Stimulated activated CD4-positive, alpha-beta T cell treated with anti-CD3 and anti-CD28 coated beads, Interleukin-4, amount 100 ng/mL, for 24 hours (primary cell): ENCODE data around the gene TEX101.
A peak's percentile ranks its signal among the peaks of the same experiment; 100 is the strongest.

Experiments used
- DNase-seq: peaks from one replicate; pipeline ENCODE4 v3.0.0-alpha.2; 2020

TEX101 gene

DNA sequence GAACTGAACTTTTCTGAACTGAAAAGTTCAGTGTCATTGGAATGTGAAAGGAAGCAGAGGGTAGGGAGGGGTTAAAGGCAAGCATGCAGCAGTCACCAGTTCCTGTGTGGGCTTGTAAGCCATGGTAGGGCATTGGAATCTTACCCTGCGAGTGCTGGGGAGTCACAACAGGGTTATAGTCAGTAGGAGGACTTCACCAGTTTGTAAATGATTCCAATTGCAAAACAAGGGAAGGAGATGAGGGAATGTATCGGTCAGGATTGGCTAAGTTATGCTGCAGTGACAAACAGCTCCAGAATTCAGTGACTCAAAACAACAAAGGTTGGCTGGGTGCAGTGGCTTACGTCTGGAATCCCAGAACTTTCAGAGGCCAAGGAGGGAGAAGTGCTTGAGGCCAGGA is 37.9 kb downstream of the TEX101 start:
- DNase-seq, result no peak

GRCh38 chr19:43454031-43454430 is 39.3 kb downstream of the TEX101 start:
- DNase-seq, result no peak

GRCh38 chr19:43455321-43456113 is 40.8 kb downstream of the TEX101 start:
- DNase-seq, result no peak

- no peak for DNase-seq
Measured at GRCh38 chr19:43457809-43458208, 43.1 kb downstream of the TEX101 start.

- no peak for DNase-seq
Measured at GRCh38 chr19:43460362-43461016, 45.8 kb downstream of the TEX101 start.

DNA sequence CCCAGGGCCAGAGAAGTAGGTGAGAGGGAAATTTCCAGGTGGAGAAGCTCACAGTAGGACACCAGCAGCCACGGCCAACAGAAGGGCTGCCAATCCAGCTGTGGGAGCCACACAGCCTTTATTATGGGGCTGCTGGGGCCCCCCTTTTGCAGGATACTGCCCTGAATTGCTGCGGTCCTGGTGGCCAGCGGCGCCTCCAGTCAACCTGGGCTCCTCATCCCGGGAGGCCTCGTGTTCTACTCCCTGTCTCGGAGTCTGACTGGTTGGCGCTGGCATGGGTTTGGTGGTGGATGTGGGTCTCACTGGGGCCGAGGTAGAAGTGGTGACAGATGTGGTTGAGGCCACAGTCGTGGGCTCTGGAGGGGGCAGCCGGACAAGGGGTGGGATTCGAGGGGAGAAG is 46.6 kb downstream of the TEX101 start:
- DNase-seq, result no peak

- no peak for DNase-seq
Measured at GRCh38 chr19:43462383-43462782, 47.7 kb downstream of the TEX101 start.

DNA sequence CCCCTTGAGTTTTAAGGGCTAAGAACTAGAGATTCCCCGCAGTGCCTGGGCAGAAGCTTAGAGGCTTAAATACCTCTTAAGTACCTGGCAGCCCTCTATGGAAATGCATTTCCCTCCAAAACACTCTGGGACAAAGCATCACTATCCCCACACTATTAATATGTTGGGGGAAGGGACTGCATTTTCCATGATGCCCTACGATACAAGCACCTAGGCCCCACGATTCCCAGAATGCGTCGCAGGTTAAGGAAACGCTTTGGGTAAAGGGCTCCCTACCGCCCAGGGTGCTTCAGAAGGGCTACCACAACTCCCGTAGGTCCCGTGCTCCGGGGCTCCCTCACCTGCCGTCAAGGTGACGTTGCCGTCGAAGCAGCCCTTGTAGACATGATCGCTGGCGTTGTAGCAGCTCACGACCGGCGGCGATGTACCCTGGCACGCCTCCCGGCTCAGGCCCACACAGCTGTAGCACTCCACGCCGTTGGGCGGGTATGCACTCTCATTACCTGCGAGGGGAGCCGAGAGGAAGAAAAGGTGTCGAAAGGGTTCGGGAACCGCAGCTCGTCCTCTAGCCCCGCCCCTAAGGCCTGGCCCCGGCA is 48.2 kb downstream of the TEX101 start:
- DNase-seq, result no peak

GRCh38 chr19:43463381-43464133 is 48.9 kb downstream of the TEX101 start:
- DNase-seq, result peak; percentile 98

DNA sequence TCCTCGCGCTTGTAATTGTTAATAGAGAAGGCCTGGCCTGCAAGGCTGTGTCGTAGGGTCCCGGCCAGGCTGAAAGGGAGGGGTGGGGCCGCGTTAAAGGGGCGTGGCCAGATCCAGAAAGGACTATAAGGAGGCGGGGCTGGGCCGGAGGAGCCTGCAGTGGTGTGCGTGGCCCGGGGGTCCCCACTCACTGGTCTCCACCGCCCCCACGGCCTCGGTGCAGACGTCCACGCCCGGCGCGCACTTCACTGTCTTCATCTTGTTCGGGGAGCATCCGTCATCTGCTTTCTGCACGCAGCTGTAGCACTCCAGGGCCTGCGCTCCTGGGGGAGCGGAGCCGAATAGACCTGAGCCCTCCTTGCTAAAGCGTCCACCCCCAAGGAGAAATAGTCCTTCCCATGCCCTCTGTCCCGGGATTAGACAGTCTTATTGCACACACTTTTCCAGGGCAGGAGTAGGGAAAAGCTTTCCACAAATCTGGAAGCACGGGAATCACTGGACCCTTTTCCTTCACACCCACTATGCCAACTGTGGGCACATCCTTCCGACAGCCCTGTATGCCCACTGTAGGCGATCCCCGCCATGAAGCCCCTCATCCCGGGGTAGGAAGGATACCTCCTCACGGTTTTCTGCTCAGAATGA is 49.6 kb downstream of the TEX101 start:
- peak; percentile 72 for DNase-seq

- DNase-seq, result no peak
Measured at GRCh38 chr19:43465468-43466120, 50.9 kb downstream of the TEX101 start, which contains the start of gene LYPD3. LYPD3 (minus strand) TSS chr19:43465608; CDS start chr19:43465571, 37 bp downstream.

GRCh38 chr19:43466793-43467192 is 52.1 kb downstream of the TEX101 start:
- no peak for DNase-seq

DNA sequence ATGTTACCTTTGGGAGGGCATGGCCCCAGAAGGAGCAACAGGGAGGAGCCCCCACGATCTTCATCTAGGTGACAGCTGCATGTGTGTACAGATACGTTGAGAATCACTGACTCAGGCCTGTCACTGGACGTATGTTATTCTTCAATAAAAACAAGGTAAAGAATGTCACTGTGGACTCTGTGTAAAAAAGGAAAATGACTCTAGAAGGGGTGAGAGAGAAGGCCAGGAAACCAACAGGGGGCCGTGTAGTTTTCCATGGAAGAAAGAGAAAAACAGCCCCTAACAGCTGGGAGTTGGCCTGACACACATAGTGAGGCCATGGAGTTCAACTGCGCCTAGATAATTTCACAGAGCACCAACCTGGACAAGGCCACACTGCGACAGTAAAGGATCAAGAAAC is 52.6 kb downstream of the TEX101 start:
- DNase-seq, result no peak

GRCh38 chr19:43467730-43468129 is 53.0 kb downstream of the TEX101 start:
- no peak for DNase-seq
